BLaER1 treated with 17β-estradiol and CSF1 and Interleukin-3, amounts not matched to agents 10 nM and 100 nM (cell line): ENCODE measurements around the gene UFSP1.
A peak's percentile ranks its signal among the peaks of the same experiment; 100 is the strongest.

Experiments used
- H3K27ac ChIP-seq, 11 experiments: shearing (Covaris generic); formaldehyde crosslinking; 2 replicates each; pipeline ENCODE4 v1.8.1; 2022
- H3K27me3 ChIP-seq, 11 experiments: shearing (Covaris generic); formaldehyde crosslinking; 2 replicates each; pipeline ENCODE4 v1.8.1; 2022
- H3K36me3 ChIP-seq, 11 experiments: shearing (Covaris generic); formaldehyde crosslinking; 2 replicates each; pipeline ENCODE4 v1.8.1; 2022
- H3K4me1 ChIP-seq, 10 experiments: shearing (Covaris generic); formaldehyde crosslinking; 2 replicates each; pipeline ENCODE4 v1.8.1; 2022
- H3K4me2 ChIP-seq, 11 experiments: shearing (Covaris generic); formaldehyde crosslinking; 2 replicates each; pipeline ENCODE4 v1.8.1; 2022
- H3K4me3 ChIP-seq, 10 experiments: shearing (Covaris generic); formaldehyde crosslinking; 2 replicates each; pipeline ENCODE4 v1.8.1; 2022
- H3K9ac ChIP-seq, 11 experiments: shearing (Covaris generic); formaldehyde crosslinking; 2 replicates each; pipeline ENCODE4 v1.8.1; 2022
- H3K9me3 ChIP-seq, 11 experiments: shearing (Covaris generic); formaldehyde crosslinking; replicated peaks in 1 of 11; 2 replicates each; pipeline ENCODE4 v1.8.1; 2022
- H4K20me1 ChIP-seq, 11 experiments: shearing (Covaris generic); formaldehyde crosslinking; 2 replicates each; pipeline ENCODE4 v1.8.1; 2022
- Cebpa-rat ChIP-seq, 11 experiments: shearing (Covaris generic); IDR thresholded peaks; 2 replicates each; pipeline ENCODE4 v1.8.1; 2022

UFSP1 gene

GRCh38 chr7:100897772-100898454 is 8.4 kb upstream of the UFSP1 start:
- Histone ChIP-seq H3K9me3 (no peaks in the 10 kb centered on the region), H3K9ac (no peak overlapping the region), H3K4me2 (no peak overlapping the region), H3K4me1 (peaks cover 11 to 42% (median 19%) of the 10 kb centered on the region in 10 experiments; a peak in 19 of 20 replicates), H3K36me3 (no peaks in the 10 kb centered on the region), H4K20me1 (peaks cover 0 to 35% (median 8%) of the 10 kb centered on the region in 11 experiments; a peak in 13 of 22 replicates), H3K27me3 (peaks cover 45 to 57% (median 55%) of the 10 kb centered on the region in 11 experiments), H3K27ac (no peak overlapping the region), H3K4me3 (no peak overlapping the region)
- no peak for TF ChIP-seq Cebpa-rat (IDR thresholded peaks at IDR 0.05)

DNA sequence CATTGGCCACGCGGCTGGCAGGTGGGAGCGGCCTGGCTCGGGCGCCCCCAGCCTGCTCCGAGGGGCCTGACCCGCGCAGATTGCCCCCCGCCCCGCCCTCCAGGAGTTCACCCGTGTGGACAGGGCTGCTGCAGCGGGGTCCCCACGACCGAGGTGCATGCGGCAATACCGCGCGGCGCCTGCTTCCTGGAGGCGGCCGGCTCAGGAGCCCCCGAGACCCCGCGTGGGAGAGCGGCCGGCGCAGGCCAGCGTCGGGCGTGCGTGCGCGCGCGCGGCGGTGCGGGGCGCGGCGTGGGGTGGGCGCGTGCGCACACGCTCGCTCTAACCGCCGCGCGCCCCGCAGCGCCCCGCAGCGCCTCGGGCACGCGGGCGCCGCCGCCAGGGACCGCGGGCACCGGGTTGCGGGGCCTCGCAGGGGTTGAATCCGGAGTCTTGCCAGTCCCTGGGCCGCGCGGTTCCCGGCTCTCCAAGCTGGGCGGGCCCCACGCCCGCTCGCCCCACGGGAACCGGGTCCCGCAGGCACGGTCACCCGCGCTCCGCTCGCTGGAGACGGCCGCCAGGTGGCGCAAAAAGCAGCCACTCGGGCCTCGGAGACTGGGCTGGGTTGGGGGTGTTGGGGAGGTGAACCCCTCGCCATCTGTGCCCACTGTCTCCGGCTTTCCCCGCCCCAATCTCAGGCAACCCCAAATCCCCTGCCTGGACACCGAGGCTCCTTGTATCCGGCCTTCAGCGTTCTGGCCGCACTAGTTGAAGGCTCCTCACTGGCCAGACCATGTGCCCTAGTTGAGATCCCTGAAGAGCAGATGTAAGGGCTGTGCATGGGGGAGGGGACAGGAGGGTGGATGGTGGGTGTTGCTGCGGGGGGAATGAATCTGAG is 7.5 kb upstream of the UFSP1 start:
- H3K9me3 ChIP-seq, result no peaks in the 10 kb centered on the region
- peak overlapping the region in 2 of 11 experiments; percentile 29 to 100; a peak in 1 of 22 replicates for H3K4me2 ChIP-seq
- H3K27me3 ChIP-seq, result peaks cover 54 to 66% (median 64%) of the 10 kb centered on the region in 11 experiments
- H3K4me3 ChIP-seq, result 0 out of 20 replicates have a peak overlapping the region, but pooled peaks of 1 of the 10 experiments have one; percentile 16
- no peaks in the 10 kb centered on the region for H3K36me3 ChIP-seq
- TF ChIP-seq Cebpa-rat (IDR thresholded peaks at IDR 0.05), result no peak
- H3K27ac ChIP-seq, result no peak overlapping the region
- peaks cover 12 to 37% (median 22%) of the 10 kb centered on the region in 10 experiments; a peak in 19 of 20 replicates for H3K4me1 ChIP-seq
- no peak overlapping the region for H3K9ac ChIP-seq
- H4K20me1 ChIP-seq, result peaks cover 0 to 38% (median 8%) of the 10 kb centered on the region in 11 experiments; a peak in 13 of 22 replicates

- no peaks in the 10 kb centered on the region for H3K9me3 ChIP-seq
- H3K4me2 ChIP-seq, result peak overlapping the region in 10 of 11 experiments; percentile 40 to 100 (median 68); a peak in 19 of 22 replicates
- H3K4me1 ChIP-seq, result peaks cover 16 to 36% (median 25%) of the 10 kb centered on the region in 10 experiments
- H3K36me3 ChIP-seq, result no peaks in the 10 kb centered on the region
- H4K20me1 ChIP-seq, result peaks cover 0 to 38% (median 8%) of the 10 kb centered on the region in 11 experiments; a peak in 13 of 22 replicates
- H3K9ac ChIP-seq, result no peak overlapping the region
- no peak for TF ChIP-seq Cebpa-rat (IDR thresholded peaks at IDR 0.05)
- H3K4me3 ChIP-seq, result peak overlapping the region in 7 of 10 experiments; percentile 16 to 66 (median 29); a peak in 10 of 20 replicates
- no peak overlapping the region for H3K27ac ChIP-seq
- H3K27me3 ChIP-seq, result peaks cover 63 to 74% (median 72%) of the 10 kb centered on the region in 11 experiments
These were observed 6.6 kb upstream of the UFSP1 start for GRCh38 chr7:100895956-100896731.

- Histone ChIP-seq H3K27me3 (peaks cover 68 to 80% (median 78%) of the 10 kb centered on the region in 11 experiments), H3K9ac (peak within 1 kb of the TSS; percentile 29 to 71 (median 60); a peak in 21 of 22 replicates), H4K20me1 (peaks cover 0 to 38% (median 8%) of the 10 kb centered on the region in 11 experiments; a peak in 13 of 22 replicates), H3K4me1 (peaks cover 21 to 41% (median 30%) of the 10 kb centered on the region in 10 experiments), H3K27ac (no peak within 1 kb of the TSS), H3K4me2 (peak within 1 kb of the TSS; percentile 99 to 100 (median 100)), H3K36me3 (no peaks in the 10 kb centered on the region), H3K4me3 (peak within 1 kb of the TSS; percentile 59 to 73 (median 64)), H3K9me3 (no peaks in the 10 kb centered on the region)
- TF ChIP-seq Cebpa-rat (IDR thresholded peaks at IDR 0.05), result no peak
These were observed 6.1 kb upstream of the UFSP1 start, which contains the start of gene ACHE for GRCh38 chr7:100895701-100895955. Gene ACHE, minus strand, starts transcription at chr7:100895888. Its CDS starts 1,656 bp downstream, at chr7:100894232.

DNA sequence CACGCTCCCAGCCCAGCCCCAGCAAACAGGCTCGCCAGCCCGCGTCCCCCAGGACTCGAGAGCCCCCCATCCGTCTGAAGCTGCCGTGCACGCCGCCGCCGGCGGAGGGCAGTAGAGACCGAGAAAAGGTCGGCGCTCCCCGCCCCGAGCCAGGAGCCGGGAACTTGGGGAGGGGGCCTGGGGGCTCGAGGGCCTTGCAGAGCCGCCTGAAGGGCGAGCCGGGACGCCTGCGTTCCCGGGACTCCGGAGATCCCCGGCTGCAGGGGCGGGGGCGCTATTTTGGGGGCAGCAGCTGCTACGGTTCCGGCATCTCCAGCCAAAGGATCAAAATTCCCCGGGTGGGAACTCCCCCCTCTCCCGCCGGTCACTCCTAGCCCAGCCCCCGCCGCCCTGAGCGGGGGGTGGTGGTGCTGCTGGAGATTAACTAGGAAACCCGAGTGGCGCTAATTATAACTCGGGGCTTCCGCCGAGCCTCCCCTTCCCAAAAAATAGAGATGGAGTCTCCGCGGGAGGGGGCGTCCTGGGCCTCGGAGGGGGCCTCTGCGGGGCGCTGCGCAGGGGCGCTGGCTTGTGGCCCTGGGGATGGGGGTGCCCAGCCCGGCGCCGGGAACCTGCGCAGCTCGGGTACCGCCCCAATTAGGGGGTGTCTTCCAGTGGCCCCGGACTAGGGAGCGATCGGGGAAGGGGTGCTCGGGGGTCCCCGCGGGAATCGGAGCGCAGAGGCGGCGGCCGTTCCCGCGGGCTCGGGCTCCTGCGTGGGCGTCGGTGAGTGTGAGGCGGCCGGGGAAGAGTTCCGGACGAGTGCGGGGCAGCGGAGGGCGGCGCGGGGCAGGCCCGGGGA is 5.6 kb upstream of the UFSP1 start:
- peak overlapping the region; percentile 29 to 71 (median 60); a peak in 21 of 22 replicates for H3K9ac ChIP-seq
- H3K9me3 ChIP-seq, result no peaks in the 10 kb centered on the region
- H3K4me1 ChIP-seq, result peaks cover 26 to 47% (median 35%) of the 10 kb centered on the region in 10 experiments
- H3K27me3 ChIP-seq, result peaks cover 70 to 85% (median 82%) of the 10 kb centered on the region in 11 experiments
- no peak for TF ChIP-seq Cebpa-rat (IDR thresholded peaks at IDR 0.05)
- H3K27ac ChIP-seq, result no peak overlapping the region
- H3K4me2 ChIP-seq, result peak overlapping the region; percentile 99 to 100 (median 100)
- peak overlapping the region; percentile 59 to 73 (median 64) for H3K4me3 ChIP-seq
- no peaks in the 10 kb centered on the region for H3K36me3 ChIP-seq
- peaks cover 0 to 38% (median 8%) of the 10 kb centered on the region in 11 experiments; a peak in 13 of 22 replicates for H4K20me1 ChIP-seq

DNA sequence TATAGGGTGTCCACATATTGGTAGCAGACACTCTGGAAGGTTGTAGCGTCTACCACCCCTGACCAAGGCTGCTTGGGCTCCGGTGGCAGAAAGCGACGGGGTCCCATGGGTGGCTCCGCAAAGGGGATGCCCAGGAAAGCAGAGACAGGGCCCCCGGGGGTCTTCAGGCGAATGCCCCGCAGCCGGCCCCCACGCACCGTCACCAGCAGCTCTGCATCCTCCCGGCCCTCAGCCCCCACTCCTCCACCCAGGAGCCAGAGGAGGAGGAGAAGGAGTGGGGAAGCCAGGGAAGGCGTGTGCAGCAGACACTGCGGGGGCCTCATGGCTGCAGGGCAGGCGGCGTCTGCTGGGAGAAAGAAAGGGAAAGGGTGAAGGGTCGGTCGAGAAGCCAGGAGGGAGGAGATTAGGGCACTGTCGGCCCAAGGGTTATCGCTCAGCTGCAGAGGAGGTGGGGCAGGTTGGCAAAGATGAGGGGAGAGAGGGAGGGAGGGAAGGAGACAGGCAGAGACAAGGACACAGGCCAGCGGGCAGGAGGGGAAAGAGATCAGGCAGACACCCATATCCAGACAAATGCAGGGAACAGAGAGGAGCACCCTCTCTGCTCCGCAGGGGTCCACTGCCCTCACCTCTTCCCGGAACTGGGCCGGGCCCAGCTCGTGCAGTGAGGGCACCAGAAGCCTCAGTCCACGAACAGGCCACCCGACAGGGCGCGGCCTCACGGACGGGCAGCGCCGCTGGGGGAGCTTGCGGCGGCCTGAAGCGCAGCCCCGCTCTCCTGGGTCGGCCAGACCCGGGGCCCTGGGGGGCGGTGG is 4.6 kb upstream of the UFSP1 start:
- Histone ChIP-seq H4K20me1 (peaks cover 0 to 38% (median 8%) of the 10 kb centered on the region in 11 experiments; a peak in 14 of 22 replicates), H3K27ac (no peak overlapping the region), H3K4me1 (peaks cover 28 to 50% (median 38%) of the 10 kb centered on the region in 10 experiments), H3K27me3 (peaks cover 70 to 85% (median 82%) of the 10 kb centered on the region in 11 experiments), H3K9me3 (no peaks in the 10 kb centered on the region), H3K4me3 (peak overlapping the region in 4 of 10 experiments; percentile 65 to 73 (median 67); a peak in 5 of 20 replicates), H3K36me3 (peaks cover 0 to 2% (median 0%) of the 10 kb centered on the region in 11 experiments; a peak in 5 of 22 replicates), H3K4me2 (peak overlapping the region; percentile 99 to 100 (median 100)), H3K9ac (peak overlapping the region in 4 of 11 experiments; percentile 54 to 71 (median 66); a peak in 5 of 22 replicates)
- no peak for TF ChIP-seq Cebpa-rat (IDR thresholded peaks at IDR 0.05)

DNA sequence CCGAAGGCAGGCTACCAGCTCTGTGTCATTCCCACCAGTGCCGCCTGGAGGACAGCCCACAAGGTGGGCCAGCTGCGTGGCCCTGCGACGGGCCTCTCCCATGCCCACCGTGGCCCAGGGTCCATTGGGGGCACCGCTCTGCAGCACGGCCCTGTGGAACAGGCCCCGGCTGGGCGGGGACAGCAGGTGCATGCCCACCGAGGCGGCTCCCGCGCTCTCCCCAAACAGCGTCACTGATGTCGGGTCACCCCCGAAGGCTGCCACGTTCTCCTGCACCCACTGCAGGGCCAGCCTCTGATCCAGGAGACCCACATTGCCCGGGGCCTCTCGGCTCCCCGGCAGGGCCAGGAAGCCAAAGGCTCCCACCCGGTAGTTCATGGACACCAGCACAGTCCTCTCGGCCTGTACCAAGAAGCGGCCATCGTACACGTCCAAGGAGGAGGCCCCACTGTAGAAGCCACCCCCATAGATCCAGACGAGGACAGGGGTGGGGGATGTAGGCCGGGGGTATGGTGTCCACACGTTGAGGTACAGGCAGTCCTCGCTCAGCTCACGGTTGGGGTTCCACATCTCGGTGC is 3.9 kb upstream of the UFSP1 start:
- peaks cover 4 to 9% (median 7%) of the 10 kb centered on the region in 11 experiments; a peak in 21 of 22 replicates for H3K36me3 ChIP-seq
- TF ChIP-seq Cebpa-rat (IDR thresholded peaks at IDR 0.05), result no peak
- H3K4me3 ChIP-seq, result no peak overlapping the region
- H3K27me3 ChIP-seq, result peaks cover 70 to 83% (median 81%) of the 10 kb centered on the region in 11 experiments
- H3K9me3 ChIP-seq, result no peaks in the 10 kb centered on the region
- H3K4me2 ChIP-seq, result peak overlapping the region; percentile 9 to 56 (median 43); a peak in 17 of 22 replicates
- H4K20me1 ChIP-seq, result peaks cover 0 to 43% (median 11%) of the 10 kb centered on the region in 11 experiments; a peak in 17 of 22 replicates
- no peak overlapping the region for H3K27ac ChIP-seq
- H3K4me1 ChIP-seq, result peaks cover 35 to 57% (median 45%) of the 10 kb centered on the region in 10 experiments
- no peak overlapping the region for H3K9ac ChIP-seq
